ENCODE measurements around the gene RNASEH2B. TPM values are rescaled to one million over a fixed set of nuclear protein-coding genes. Genes with fewer than 3 reads are reported as not detected.

RNASEH2B gene
- total and polyA plus RNA-seq, 2 experiments from 2014 or later, result 39.0 to 64.8 TPM

DNA sequence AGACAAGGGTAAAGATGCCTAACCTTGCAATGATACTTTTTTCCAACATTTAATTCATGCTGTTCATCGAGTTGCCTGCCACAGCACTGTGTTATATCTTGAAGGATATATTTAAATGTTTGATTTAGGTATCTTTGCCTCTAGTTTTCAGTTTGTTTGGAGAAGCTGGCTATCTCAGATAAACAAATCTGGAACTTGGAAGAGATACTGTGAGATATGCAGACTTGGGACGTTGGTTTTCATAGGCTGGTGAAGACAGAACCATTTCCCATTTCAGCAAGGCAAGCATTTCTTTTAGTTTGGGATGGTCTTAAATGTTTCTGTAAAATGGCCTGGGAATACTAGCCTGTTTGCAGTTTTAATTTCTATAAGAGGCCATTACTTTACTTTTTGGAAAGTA lies 3.3 kb downstream of the RNASEH2B start:
- Histone ChIP-seq H3K79me2 (replicated peaks; ENCODE audit: insufficient read depth) (peaks cover 56% of the 10 kb centered on the region), H3K36me3 (ENCODE audit: insufficient read depth) (no peaks in the 10 kb centered on the region), H3K27me3 (ENCODE audit: insufficient read depth) (no peaks in the 10 kb centered on the region), H4K20me1 (replicated peaks; ENCODE audit: insufficient read depth) (no peaks in the 10 kb centered on the region), H3K4me3 (no peak overlapping the region), H2AFZ (no peak overlapping the region), H3K4me2 (no peak overlapping the region), H3K9me2 (ENCODE audit: insufficient read depth) (no peaks in the 10 kb centered on the region), H3F3A (replicated peaks; ENCODE audit: low read depth) (no peaks in the 10 kb centered on the region), H3K27ac (ENCODE audit: low read depth) (no peak overlapping the region), H3K4me1 (ENCODE audit: insufficient read depth) (peaks cover 37% of the 10 kb centered on the region)
- H3K27ac Mint-ChIP-seq, result no peak overlapping the region
- DNase-seq (ENCODE audit: low spot score) (no peak), ATAC-seq (no peak)
- H3K4me3 Mint-ChIP-seq, result no peak overlapping the region
- no peaks in the 10 kb centered on the region for H3K36me3 Mint-ChIP-seq (ENCODE audit: low read depth)
- peaks cover 50% of the 10 kb centered on the region for H3K4me1 Mint-ChIP-seq
- TF ChIP-seq JUNB (IDR thresholded peaks at IDR 0.05; ENCODE audit: unreplicated experiment), result no peak
- no peak for TF ChIP-seq EZH2 (IDR thresholded peaks at IDR 0.05; ENCODE audit: low read depth, unreplicated experiment)
- no peak for TF ChIP-seq ZNF114 (CRISPR knock-in tag; IDR thresholded peaks at IDR 0.05)
- TF ChIP-seq, protein P1, sequence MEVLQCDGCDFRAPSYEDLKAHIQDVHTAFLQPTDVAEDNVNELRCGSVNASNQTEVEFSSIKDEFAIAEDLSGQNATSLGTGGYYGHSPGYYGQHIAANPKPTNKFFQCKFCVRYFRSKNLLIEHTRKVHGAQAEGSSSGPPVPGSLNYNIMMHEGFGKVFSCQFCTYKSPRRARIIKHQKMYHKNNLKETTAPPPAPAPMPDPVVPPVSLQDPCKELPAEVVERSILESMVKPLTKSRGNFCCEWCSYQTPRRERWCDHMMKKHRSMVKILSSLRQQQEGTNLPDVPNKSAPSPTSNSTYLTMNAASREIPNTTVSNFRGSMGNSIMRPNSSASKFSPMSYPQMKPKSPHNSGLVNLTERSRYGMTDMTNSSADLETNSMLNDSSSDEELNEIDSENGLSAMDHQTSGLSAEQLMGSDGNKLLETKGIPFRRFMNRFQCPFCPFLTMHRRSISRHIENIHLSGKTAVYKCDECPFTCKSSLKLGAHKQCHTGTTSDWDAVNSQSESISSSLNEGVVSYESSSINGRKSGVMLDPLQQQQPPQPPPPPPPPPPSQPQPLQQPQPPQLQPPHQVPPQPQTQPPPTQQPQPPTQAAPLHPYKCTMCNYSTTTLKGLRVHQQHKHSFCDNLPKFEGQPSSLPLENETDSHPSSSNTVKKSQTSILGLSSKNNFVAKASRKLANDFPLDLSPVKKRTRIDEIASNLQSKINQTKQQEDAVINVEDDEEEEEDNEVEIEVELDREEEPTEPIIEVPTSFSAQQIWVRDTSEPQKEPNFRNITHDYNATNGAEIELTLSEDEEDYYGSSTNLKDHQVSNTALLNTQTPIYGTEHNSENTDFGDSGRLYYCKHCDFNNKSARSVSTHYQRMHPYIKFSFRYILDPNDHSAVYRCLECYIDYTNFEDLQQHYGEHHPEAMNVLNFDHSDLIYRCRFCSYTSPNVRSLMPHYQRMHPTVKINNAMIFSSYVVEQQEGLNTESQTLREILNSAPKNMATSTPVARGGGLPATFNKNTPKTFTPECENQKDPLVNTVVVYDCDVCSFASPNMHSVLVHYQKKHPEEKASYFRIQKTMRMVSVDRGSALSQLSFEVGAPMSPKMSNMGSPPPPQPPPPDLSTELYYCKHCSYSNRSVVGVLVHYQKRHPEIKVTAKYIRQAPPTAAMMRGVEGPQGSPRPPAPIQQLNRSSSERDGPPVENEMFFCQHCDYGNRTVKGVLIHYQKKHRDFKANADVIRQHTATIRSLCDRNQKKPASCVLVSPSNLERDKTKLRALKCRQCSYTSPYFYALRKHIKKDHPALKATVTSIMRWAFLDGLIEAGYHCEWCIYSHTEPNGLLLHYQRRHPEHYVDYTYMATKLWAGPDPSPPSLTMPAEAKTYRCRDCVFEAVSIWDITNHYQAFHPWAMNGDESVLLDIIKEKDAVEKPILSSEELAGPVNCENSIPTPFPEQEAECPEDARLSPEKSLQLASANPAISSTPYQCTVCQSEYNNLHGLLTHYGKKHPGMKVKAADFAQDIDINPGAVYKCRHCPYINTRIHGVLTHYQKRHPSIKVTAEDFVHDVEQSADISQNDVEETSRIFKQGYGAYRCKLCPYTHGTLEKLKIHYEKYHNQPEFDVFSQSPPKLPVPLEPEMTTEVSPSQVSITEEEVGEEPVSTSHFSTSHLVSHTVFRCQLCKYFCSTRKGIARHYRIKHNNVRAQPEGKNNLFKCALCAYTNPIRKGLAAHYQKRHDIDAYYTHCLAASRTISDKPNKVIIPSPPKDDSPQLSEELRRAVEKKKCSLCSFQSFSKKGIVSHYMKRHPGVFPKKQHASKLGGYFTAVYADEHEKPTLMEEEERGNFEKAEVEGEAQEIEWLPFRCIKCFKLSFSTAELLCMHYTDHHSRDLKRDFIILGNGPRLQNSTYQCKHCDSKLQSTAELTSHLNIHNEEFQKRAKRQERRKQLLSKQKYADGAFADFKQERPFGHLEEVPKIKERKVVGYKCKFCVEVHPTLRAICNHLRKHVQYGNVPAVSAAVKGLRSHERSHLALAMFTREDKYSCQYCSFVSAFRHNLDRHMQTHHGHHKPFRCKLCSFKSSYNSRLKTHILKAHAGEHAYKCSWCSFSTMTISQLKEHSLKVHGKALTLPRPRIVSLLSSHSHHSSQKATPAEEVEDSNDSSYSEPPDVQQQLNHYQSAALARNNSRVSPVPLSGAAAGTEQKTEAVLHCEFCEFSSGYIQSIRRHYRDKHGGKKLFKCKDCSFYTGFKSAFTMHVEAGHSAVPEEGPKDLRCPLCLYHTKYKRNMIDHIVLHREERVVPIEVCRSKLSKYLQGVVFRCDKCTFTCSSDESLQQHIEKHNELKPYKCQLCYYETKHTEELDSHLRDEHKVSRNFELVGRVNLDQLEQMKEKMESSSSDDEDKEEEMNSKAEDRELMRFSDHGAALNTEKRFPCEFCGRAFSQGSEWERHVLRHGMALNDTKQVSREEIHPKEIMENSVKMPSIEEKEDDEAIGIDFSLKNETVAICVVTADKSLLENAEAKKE (CRISPR knock-in tag; IDR thresholded peaks at IDR 0.05), result no peak
- TF ChIP-seq, protein P2, sequence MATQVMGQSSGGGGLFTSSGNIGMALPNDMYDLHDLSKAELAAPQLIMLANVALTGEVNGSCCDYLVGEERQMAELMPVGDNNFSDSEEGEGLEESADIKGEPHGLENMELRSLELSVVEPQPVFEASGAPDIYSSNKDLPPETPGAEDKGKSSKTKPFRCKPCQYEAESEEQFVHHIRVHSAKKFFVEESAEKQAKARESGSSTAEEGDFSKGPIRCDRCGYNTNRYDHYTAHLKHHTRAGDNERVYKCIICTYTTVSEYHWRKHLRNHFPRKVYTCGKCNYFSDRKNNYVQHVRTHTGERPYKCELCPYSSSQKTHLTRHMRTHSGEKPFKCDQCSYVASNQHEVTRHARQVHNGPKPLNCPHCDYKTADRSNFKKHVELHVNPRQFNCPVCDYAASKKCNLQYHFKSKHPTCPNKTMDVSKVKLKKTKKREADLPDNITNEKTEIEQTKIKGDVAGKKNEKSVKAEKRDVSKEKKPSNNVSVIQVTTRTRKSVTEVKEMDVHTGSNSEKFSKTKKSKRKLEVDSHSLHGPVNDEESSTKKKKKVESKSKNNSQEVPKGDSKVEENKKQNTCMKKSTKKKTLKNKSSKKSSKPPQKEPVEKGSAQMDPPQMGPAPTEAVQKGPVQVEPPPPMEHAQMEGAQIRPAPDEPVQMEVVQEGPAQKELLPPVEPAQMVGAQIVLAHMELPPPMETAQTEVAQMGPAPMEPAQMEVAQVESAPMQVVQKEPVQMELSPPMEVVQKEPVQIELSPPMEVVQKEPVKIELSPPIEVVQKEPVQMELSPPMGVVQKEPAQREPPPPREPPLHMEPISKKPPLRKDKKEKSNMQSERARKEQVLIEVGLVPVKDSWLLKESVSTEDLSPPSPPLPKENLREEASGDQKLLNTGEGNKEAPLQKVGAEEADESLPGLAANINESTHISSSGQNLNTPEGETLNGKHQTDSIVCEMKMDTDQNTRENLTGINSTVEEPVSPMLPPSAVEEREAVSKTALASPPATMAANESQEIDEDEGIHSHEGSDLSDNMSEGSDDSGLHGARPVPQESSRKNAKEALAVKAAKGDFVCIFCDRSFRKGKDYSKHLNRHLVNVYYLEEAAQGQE (IDR thresholded peaks at IDR 0.05; ENCODE audit: unreplicated experiment), result no peak
- TF ChIP-seq, protein P3, sequence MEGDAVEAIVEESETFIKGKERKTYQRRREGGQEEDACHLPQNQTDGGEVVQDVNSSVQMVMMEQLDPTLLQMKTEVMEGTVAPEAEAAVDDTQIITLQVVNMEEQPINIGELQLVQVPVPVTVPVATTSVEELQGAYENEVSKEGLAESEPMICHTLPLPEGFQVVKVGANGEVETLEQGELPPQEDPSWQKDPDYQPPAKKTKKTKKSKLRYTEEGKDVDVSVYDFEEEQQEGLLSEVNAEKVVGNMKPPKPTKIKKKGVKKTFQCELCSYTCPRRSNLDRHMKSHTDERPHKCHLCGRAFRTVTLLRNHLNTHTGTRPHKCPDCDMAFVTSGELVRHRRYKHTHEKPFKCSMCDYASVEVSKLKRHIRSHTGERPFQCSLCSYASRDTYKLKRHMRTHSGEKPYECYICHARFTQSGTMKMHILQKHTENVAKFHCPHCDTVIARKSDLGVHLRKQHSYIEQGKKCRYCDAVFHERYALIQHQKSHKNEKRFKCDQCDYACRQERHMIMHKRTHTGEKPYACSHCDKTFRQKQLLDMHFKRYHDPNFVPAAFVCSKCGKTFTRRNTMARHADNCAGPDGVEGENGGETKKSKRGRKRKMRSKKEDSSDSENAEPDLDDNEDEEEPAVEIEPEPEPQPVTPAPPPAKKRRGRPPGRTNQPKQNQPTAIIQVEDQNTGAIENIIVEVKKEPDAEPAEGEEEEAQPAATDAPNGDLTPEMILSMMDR (conservative IDR thresholded peaks at IDR 0.05; ENCODE audit: low read depth in 2 of 2), result no peak
- no peak for TF ChIP-seq NANOG (IDR thresholded peaks at IDR 0.05; ENCODE audit: borderline replicate concordance)
- TF ChIP-seq ETS1 (IDR thresholded peaks at IDR 0.05), result no peak
- TF ChIP-seq POLR2AphosphoS5 (IDR thresholded peaks at IDR 0.05; ENCODE audit: low read depth), result no peak
- TF ChIP-seq EZH2phosphoT487 (IDR thresholded peaks at IDR 0.05; ENCODE audit: unreplicated experiment), result no peak
- TF ChIP-seq CREB1 (CRISPR knock-in tag; IDR thresholded peaks at IDR 0.05; ENCODE audit: low read depth), result no peak
- no peak for TF ChIP-seq STAT1 (IDR thresholded peaks at IDR 0.05; ENCODE audit: unreplicated experiment)
- no peak for TF ChIP-seq ZNF331 (CRISPR knock-in tag; IDR thresholded peaks at IDR 0.05; ENCODE audit: low read depth)
- no peaks in the 10 kb centered on the region for H3K9me3 Mint-ChIP-seq
- peaks cover 4% of the 10 kb centered on the region for H3K27me3 Mint-ChIP-seq (ENCODE audit: insufficient read depth, low read depth, poor library complexity)

Measured in GM23338 (cell line).